Body of pancreas (tissue), 4 donors: Measurements from ENCODE around the gene TPPP. TPM values are rescaled to one million over a fixed set of nuclear protein-coding genes. Genes with fewer than 3 reads are reported as not detected.
"Not testable (repeated sequence)": the region's sequence is repeated elsewhere in the genome, so short reads cannot be mapped to it uniquely, and the experiment has no call there.

Source experiments
- ATAC-seq: fragments of 150-250 bp; one replicate; pipeline ENCODE4 v1.9.1; 2016
- DNase-seq, 4 donors: peaks; one replicate each; pipeline ENCODE4 v3.0.0-alpha.2; 2019
- H3K27ac ChIP-seq, 4 donors: fragments of 200-600 bp; sonication (generic); 1 replicate in 3 of 4; 2 replicates in 1 of 4; pipeline versions ENCODE4 v1.5.1 to v1.6.1; 2016 to 2019; ENCODE audit warnings: mild to moderate bottlenecking in 1 of 4, mixed read lengths in 1 of 4, moderate library complexity in 1 of 4
- H3K27me3 ChIP-seq, 2 donors: fragments of 200-600 bp; sonication (generic); one replicate each; pipeline ENCODE4 v1.6.0; 2016; ENCODE audit warnings: mild to moderate bottlenecking in 1 of 2
- H3K36me3 ChIP-seq, 2 donors: fragments of 200-600 bp; sonication (generic); replicated peaks in 1 of 2; 2 replicates each; pipeline ENCODE4 v1.5.1; 2016; ENCODE audit warnings: low read depth in 2 of 2; ENCODE audit not compliant: insufficient read depth in 1 of 2
- H3K4me1 ChIP-seq: fragments of 200-600 bp; sonication (generic); one replicate; pipeline ENCODE4 v1.6.0; 2016
- H3K4me3 ChIP-seq, 2 donors: fragments of 200-600 bp; sonication (generic); 1 replicate in 1 of 2; 2 replicates in 1 of 2; pipeline ENCODE4 v1.5.1; 2016 to 2019
- H3K9me3 ChIP-seq, 3 donors: fragments of 200-600 bp; sonication (generic); 1 replicate in 2 of 3; 2 replicates in 1 of 3; pipeline ENCODE4 v1.5.1; 2016
- CTCF ChIP-seq, 7 experiments: fragments of 450-650 bp in 4 of 7; fragments of 200-600 bp in 3 of 7; sonication (generic) in 3 of 7; IDR thresholded peaks; one replicate each; pipeline ENCODE4 v1.5.1; 2016 to 2019; ENCODE audit warnings: antibody characterized with exemption in 7 of 7
- POLR2A ChIP-seq, 3 donors: fragments of 450-650 bp; IDR thresholded peaks; one replicate each; pipeline ENCODE4 v1.6.1; 2016; ENCODE audit warnings: antibody characterized with exemption in 3 of 3, mild to moderate bottlenecking in 2 of 3
- WGBS, 2 donors: methylation state at CpG; one replicate each; pipeline ENCODE4 v1.1.5; 2017; 5-methylcytosine and 5-hydroxymethylcytosine counted together
- intact Hi-C: fragments of 100-400 bp; cut with DNase I; formaldehyde crosslinking; loops from one replicate; pipeline ENCODE4 v1.15.1; 2023
- total RNA-seq, 2 donors: library from RNA; depleted of rRNA; stranded (reverse); fragments of >200 nt; gene quantifications; one replicate each; pipeline ENCODE4 v1.1.0, GENCODE V29; 2016

Gene TPPP
- total RNA-seq, 2 donors from 2014 or later = 2.6 to 5.2 TPM

- H3K4me1 ChIP-seq = no peaks in the 10 kb centered on the region
- DNase-seq (peak in 1 of 4 donors; percentile 4), ATAC-seq (no peak)
- TF ChIP-seq CTCF (IDR thresholded peaks at IDR 0.05) (no peak), POLR2A (IDR thresholded peaks at IDR 0.05) (no peak)
- H3K4me3 ChIP-seq = no peak overlapping the region
- 83 to 87% methylated on average over 15 to 24 of the region's 24 CpGs for WGBS, 2 donors
- intact Hi-C loops = no loop called here
- H3K27me3 ChIP-seq = no peaks in the 10 kb centered on the region
- H3K9me3 ChIP-seq = no peaks in the 10 kb centered on the region
- H3K36me3 ChIP-seq = no peaks in the 10 kb centered on the region
- no peak overlapping the region for H3K27ac ChIP-seq
Observed at GRCh38 chr5:685262-686171, 7.6 kb downstream of the TPPP start.

GRCh38 chr5:684751-685216 is 8.4 kb downstream of the TPPP start:
- Histone ChIP-seq H3K9me3 (no peaks in the 10 kb centered on the region), H3K27me3 (no peaks in the 10 kb centered on the region), H3K36me3 (no peaks in the 10 kb centered on the region), H3K4me3 (no peak overlapping the region), H3K27ac (no peak overlapping the region), H3K4me1 (no peaks in the 10 kb centered on the region)
- DNase-seq (no peak), ATAC-seq (no peak)
- no peak for TF ChIP-seq CTCF (IDR thresholded peaks at IDR 0.05)
- no peak for TF ChIP-seq POLR2A (IDR thresholded peaks at IDR 0.05)
- intact Hi-C loops = no loop called here
- 78 to 95% methylated on average over 8 to 16 of the region's 17 CpGs for WGBS, 2 donors

- ATAC-seq (no peak), DNase-seq (peak in 1 of 4 donors; percentile 5)
- intact Hi-C loops = no loop called here
- Histone ChIP-seq H3K9me3 (no peaks in the 10 kb centered on the region), H3K4me3 (no peak overlapping the region), H3K4me1 (no peaks in the 10 kb centered on the region), H3K36me3 (no peaks in the 10 kb centered on the region), H3K27ac (no peak overlapping the region), H3K27me3 (no peaks in the 10 kb centered on the region)
- no peak for TF ChIP-seq POLR2A (IDR thresholded peaks at IDR 0.05)
- TF ChIP-seq CTCF (IDR thresholded peaks at IDR 0.05) = no peak
- WGBS, 2 donors = 76 to 82% methylated on average over 20 to 28 of the region's 30 CpGs
Observed at GRCh38 chr5:683551-684481, 9.3 kb downstream of the TPPP start.

- H3K27me3 ChIP-seq, H3K27ac ChIP-seq, DNase-seq, H3K4me1 ChIP-seq, ATAC-seq, intact Hi-C loops, H3K9me3 ChIP-seq, H3K36me3 ChIP-seq, H3K4me3 ChIP-seq: not testable (repeated sequence)
- 60 to 82% methylated on average over 3 to 17 of the region's 17 CpGs for WGBS, 2 donors
Observed at GRCh38 chr5:682651-683358, 10.3 kb downstream of the TPPP start.

GRCh38 chr5:682216-682615 is 10.9 kb downstream of the TPPP start:
- H3K27ac ChIP-seq, H3K4me3 ChIP-seq, H3K27me3 ChIP-seq, intact Hi-C loops, H3K9me3 ChIP-seq, H3K36me3 ChIP-seq, ATAC-seq, H3K4me1 ChIP-seq: not testable (repeated sequence)
- WGBS, 2 donors = 75% methylated on average over 2 of the region's 3 CpGs; no CpG with 5 or more reads in 1 of the 2 donors
- peak in 1 of 4 donors; percentile 3 for DNase-seq

- H3K4me1 ChIP-seq, H3K4me3 ChIP-seq, H3K27ac ChIP-seq, H3K27me3 ChIP-seq, H3K36me3 ChIP-seq, intact Hi-C loops, ATAC-seq, H3K9me3 ChIP-seq: not testable (repeated sequence)
- DNase-seq = peak in 2 of 4 donors; percentile 1 to 7
- 85 to 93% methylated on average over 5 to 13 of the region's 17 CpGs for WGBS, 2 donors
Observed at GRCh38 chr5:681317-682191, 11.6 kb downstream of the TPPP start.

- 83 to 93% methylated on average over 13 of the region's 13 CpGs for WGBS, 2 donors
- H3K27ac ChIP-seq, H3K9me3 ChIP-seq, ATAC-seq, intact Hi-C loops, H3K36me3 ChIP-seq, H3K4me1 ChIP-seq, H3K27me3 ChIP-seq, H3K4me3 ChIP-seq: not testable (repeated sequence)
- DNase-seq = peak in 1 of 4 donors; percentile 1
Observed at GRCh38 chr5:680836-681235, 12.3 kb downstream of the TPPP start.
